SIG-M5 treated with dmso at 0.1 percent for 504 hours (cell line): ENCODE measurements around the gene EIF3I.

Experiments used
- DNase-seq: peaks from one replicate; lab custom pipeline; 2025; ENCODE audit not compliant: unreplicated experiment; lab: John Stamatoyannopoulos, UW

Gene EIF3I

DNA sequence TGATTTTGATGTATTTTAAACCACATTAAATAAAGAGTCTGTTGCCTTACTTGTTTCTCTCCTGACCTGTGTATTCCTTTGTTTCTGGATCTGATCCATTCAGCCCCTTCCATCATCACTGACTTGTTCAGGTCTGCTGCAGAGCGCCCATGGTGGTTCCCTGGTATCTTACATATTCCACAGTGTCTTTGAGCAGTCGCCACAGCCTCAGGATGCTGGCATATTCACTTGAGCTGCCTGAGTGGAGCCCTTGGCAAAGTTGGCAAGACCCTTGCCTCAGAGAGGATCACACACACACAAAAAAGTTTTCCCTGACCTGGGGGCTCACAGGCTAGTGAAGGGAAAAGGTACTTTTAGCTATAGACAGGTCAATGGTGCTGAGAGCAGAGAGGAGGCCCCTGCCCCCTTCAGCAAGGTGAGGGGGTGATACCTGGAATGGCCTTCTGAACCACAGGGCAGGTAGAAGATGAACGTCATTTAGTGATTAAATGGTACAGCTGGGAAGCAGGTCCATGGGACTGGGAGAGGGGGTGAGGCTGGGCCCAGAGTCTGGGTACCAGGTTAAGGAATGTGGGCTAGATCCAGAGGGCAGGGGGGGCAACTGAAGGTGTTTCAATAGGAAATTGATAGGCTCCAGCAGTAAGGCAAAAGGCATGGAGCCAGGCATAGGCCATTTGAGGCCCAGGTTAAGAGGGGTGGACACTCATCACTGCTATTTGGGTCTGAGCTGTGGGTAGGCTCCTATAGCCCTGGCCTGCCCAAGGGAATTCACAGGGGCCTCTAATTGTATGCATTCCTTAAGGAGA lies 23.8 kb upstream of the EIF3I start:
- no peak for DNase-seq

DNA sequence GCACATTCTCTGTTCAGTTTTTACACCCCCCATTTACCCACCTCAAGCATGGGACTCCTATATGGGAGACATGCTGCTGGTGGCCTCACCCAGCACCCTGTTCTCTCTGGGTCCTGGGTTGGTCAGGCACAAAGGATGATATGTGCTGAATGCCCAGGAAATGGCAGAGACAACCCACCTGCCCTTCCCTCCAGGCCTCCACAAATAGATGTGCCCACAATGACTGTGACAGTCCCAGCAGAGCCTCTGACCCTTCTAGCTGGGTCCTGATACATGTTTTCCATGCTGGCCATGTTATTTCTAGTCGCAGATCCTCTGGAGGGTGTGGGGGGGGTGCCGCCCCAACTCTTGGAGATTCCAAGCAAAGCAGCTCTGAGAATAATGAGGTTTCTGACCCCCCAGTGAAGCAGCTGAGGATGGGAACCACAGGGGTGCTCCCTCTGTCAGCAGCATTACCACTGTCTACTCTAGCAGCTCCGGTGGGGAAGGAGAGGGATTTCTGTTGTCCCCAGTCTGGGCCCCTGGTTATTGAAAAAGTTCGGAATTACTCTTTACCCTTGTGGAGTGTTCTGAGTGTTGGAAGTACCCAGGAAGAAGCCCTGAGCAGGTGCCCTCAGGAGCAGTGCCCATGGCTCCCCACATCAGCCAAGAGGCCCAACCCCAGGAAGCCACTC lies 23.0 kb upstream of the EIF3I start:
- no peak for DNase-seq

GRCh38 chr1:32199717-32200072 lies 22.5 kb upstream of the EIF3I start:
- no peak for DNase-seq

- DNase-seq = peak; percentile 35
Measured at GRCh38 chr1:32200226-32201010, 21.8 kb upstream of the EIF3I start, which contains the start of gene CCDC28B. TSS of gene CCDC28B (plus strand) at chr1:32200595. CDS start at chr1:32201936, 1,341 bp downstream.

- peak; percentile 40 for DNase-seq
Measured at GRCh38 chr1:32201011-32201855, 21.0 kb upstream of the EIF3I start.

- no peak for DNase-seq
Measured at GRCh38 chr1:32204943-32205361, 17.3 kb upstream of the EIF3I start.

GRCh38 chr1:32205401-32206370 lies 16.5 kb upstream of the EIF3I start, which contains the start of gene IQCC:
TSS of gene IQCC (plus strand) at chr1:32205671. CDS start at chr1:32205682, 11 bp downstream.
- peak; percentile 58 for DNase-seq

- DNase-seq = no peak
Measured at GRCh38 chr1:32208469-32208868, 13.7 kb upstream of the EIF3I start.

DNA sequence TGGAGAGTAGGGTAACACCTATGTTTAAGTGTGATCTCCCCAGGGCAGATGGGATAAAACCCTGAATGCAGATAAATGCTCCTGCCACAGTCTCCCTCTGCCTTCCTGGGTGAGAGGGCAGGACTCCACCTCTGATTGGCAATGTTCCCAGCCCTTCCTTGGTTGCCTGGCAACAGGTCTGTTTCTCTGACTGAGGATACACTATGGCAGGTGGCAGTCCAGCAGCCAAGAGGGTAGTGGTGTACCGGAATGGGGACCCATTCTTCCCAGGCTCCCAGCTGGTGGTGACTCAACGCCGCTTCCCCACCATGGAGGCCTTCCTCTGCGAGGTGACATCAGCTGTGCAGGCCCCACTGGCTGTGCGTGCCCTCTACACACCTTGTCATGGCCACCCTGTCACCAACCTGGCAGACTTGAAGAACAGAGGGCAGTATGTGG lies 13.3 kb upstream of the EIF3I start, which contains the start of gene DCDC2B:
DCDC2B (plus strand) TSS at position 199 of the 438 bp plus-strand sequence; CDS start at position 204, 5 bp downstream.
- no peak for DNase-seq

DNA sequence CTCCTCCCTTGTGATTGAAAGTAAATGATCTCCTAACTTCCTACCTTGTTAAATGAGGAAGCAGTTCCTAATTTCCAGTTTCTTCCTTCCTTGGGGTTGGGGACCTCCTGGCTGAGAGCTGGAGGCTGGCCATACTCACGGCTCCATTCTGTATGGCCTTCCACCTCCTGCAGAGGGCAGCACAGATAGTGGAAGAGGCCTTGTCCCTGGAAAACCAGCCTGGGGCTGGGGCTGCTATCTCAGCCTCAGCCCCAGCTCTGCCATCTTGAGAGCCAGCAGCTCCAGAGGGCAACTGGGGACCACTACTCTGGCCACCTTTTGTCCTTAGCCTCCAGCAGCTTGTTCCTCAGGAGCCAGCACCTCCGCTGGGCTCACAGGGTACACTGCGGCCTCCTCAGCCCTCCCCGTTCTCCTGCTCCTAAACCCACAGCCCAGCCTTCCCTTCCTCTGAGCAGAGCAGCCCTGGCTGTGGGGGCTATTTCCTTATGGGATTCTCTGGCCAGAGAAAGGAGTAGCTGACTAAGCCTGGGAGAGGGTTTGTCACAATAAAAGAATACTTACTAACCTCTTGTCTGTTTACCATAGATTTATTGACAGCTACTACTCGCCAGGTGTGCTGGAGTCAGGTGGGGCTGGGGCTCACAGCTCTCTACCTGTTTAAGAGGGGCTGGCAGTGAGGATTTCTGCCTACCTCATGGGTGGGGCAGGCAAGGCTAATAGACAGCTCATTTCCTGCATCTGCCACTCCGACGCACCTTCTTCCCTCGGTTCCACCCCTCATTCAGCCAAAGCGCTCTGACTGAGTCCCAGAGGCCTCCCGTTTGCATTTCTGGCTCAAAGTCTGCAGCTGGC lies 6.4 kb upstream of the EIF3I start:
- DNase-seq = peak; percentile 48

DNA sequence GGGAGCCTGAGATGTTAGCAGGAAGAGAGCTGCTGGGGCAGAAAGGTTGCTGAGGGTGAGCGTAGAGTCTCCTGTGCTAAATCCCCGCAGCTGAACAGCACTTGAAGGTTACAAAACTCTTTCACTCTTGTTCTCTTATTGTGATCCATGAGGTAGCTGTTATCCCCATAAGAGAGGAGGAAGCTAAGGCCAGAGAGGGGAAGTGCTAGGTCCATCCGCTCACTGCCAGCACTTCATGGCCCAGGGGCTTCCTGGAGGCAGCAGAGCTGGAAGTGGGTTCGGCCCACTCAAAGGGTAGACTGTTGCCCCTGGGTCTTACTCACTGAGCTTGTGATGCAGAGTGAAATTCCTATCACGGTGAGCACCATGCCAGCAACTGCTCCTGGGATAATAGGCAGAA lies 5.6 kb upstream of the EIF3I start:
- DNase-seq = no peak

GRCh38 chr1:32219022-32219421 lies 3.2 kb upstream of the EIF3I start:
- DNase-seq = no peak

- DNase-seq = no peak
Measured at GRCh38 chr1:32220746-32221580, 1.2 kb upstream of the EIF3I start.

DNA sequence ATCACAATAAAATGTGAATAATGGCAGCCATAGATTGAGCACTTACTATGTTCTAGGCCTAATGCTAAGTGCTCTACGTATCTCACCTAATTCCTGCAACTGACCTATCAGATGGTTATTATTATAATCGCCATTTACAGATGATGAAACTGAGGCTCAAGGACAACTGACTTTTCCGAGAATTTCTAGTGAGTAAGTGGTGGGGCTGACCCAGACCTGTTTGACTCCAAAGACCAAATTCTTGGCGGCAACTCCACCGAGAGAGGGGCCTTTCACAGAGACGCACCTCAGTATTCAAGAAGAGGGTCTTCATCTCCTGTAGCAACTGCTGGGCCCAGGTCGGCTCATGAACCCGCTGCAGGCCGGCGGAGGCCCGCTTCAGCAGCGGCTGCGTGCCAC lies 627 bp upstream of the EIF3I start:
- DNase-seq = no peak

DNA sequence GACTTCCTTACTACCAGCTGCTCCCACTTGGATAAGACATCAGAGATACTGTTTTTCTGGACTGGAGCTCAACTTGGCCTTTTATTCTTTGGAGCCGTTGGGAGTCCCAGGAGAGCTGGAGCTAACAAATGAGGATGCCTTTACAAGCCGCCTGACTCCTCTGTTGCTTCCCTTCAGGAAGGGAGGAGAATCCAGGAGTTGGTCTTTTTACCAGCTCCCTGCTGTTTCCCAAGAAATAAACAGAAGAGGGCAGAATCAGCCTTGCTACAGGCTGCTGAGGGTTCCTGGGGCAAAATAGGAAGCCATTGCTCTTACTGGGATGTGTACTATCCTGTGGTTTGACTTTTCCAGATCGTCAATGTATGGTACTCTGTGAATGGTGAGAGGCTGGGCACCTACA lies 1.5 kb downstream of the EIF3I start:
- DNase-seq = no peak

DNA sequence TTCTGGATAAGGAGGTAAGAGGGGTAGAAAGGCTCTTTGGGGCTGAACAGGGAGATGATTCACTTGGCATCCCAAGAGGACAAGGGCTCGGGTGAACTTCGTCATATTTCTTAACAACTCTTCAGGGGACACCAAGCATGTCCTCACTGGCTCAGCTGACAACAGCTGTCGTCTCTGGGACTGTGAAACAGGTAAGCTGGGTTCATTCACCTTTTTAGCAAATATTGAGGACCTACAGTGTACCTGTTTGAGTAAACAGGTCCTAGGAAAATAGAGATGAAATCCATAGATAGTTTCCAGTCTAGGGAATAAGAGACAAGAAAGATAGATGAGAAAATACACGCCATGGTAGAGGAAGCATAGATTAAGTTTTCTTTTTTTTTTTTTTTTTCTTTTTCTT lies 2.1 kb downstream of the EIF3I start:
- no peak for DNase-seq

- DNase-seq = no peak
Measured at GRCh38 chr1:32228771-32229170, 6.6 kb downstream of the EIF3I start.
